ENCODE data around the gene DCAF6.
A peak's percentile ranks its signal among the peaks of the same experiment; 100 is the strongest.
"Not testable (repeated sequence)": the region's sequence is repeated elsewhere in the genome, so short reads cannot be mapped to it uniquely, and the experiment has no call there.

The DCAF6 gene

GRCh38 chr1:167923324-167924056 lies 13.0 kb upstream of the DCAF6 start:
- DNase-seq (ENCODE audit: low read depth): no peak

- DNase-seq (ENCODE audit: low read depth): no peak
Observed at GRCh38 chr1:167924102-167924501, 12.4 kb upstream of the DCAF6 start.

- DNase-seq (ENCODE audit: low read depth): no peak
Observed at GRCh38 chr1:167924543-167925231, 11.8 kb upstream of the DCAF6 start.

- no peak for DNase-seq (ENCODE audit: low read depth)
Observed at GRCh38 chr1:167926486-167926997, 9.9 kb upstream of the DCAF6 start.

GRCh38 chr1:167927046-167927754 lies 9.3 kb upstream of the DCAF6 start:
- DNase-seq (ENCODE audit: low read depth): no peak

GRCh38 chr1:167928457-167928852 lies 8.0 kb upstream of the DCAF6 start:
- no peak for DNase-seq (ENCODE audit: low read depth)

GRCh38 chr1:167928919-167929318 lies 7.6 kb upstream of the DCAF6 start:
- not testable (repeated sequence) for DNase-seq (ENCODE audit: low read depth)

GRCh38 chr1:167929725-167930124 lies 6.8 kb upstream of the DCAF6 start:
- DNase-seq (ENCODE audit: low read depth): no peak

GRCh38 chr1:167933788-167934187 lies 2.7 kb upstream of the DCAF6 start:
- no peak for DNase-seq (ENCODE audit: low read depth)

- DNase-seq (ENCODE audit: low read depth): no peak
Observed at GRCh38 chr1:167934426-167935215, 1.9 kb upstream of the DCAF6 start.

- DNase-seq (ENCODE audit: low read depth): peak; percentile 2
Observed at GRCh38 chr1:167935216-167936067, 1.0 kb upstream of the DCAF6 start.

- peak; percentile 60 for DNase-seq (ENCODE audit: low read depth)
Observed at GRCh38 chr1:167936930-167937708, 636 bp downstream of the DCAF6 start, which contains the start of gene MPC2. MPC2 (minus strand) TSS chr1:167937072; CDS start chr1:167935841, 1,231 bp downstream.

GRCh38 chr1:167937709-167938010 lies 1.2 kb downstream of the DCAF6 start:
- DNase-seq (ENCODE audit: low read depth): no peak

- no peak for DNase-seq (ENCODE audit: low read depth)
Observed at GRCh38 chr1:167938080-167938636, 1.7 kb downstream of the DCAF6 start.

- no peak for DNase-seq (ENCODE audit: low read depth)
Observed at GRCh38 chr1:167940264-167940663, 3.8 kb downstream of the DCAF6 start.

- DNase-seq (ENCODE audit: low read depth): no peak
Observed at GRCh38 chr1:167943541-167943940, 7.1 kb downstream of the DCAF6 start.

- DNase-seq (ENCODE audit: low read depth): no peak
Observed at GRCh38 chr1:167947733-167948132, 11.2 kb downstream of the DCAF6 start.

GRCh38 chr1:167949785-167950184 lies 13.3 kb downstream of the DCAF6 start:
- no peak for DNase-seq (ENCODE audit: low read depth)

- no peak for DNase-seq (ENCODE audit: low read depth)
Observed at GRCh38 chr1:167950569-167950968, 14.1 kb downstream of the DCAF6 start.

- no peak for DNase-seq (ENCODE audit: low read depth)
Observed at GRCh38 chr1:167955915-167956314, 19.4 kb downstream of the DCAF6 start.
